GM13976 (cell line): ENCODE data around the gene PANX1.
"Not testable (repeated sequence)": the region's sequence is repeated elsewhere in the genome, so short reads cannot be mapped to it uniquely, and the experiment has no call there.

ENCODE experiments used
- DNase-seq: peaks from one replicate; pipeline ENCODE4 v3.0.0; 2012; ENCODE audit warnings: low spot score
- in situ Hi-C: fragments of 300-500 bp; cut with MboI; formaldehyde crosslinking; loops from one replicate; pipeline ENCODE4 v1.12.0; 2022; ENCODE audit warnings: low sequenced_read_pairs, mixed read lengths, inconsistent platforms; ENCODE audit not compliant: unreplicated experiment
- TF ChIP-seq, protein P1 (sequence below): IDR thresholded peaks from 2 replicates; pipeline ENCODE4 v1.5.1; 2012; ENCODE audit warnings: borderline replicate concordance, mild to moderate bottlenecking; ENCODE audit not compliant: insufficient read depth; ENCODE audit errors: extremely low read depth, missing control alignments, control extremely low read depth

Gene PANX1

DNA sequence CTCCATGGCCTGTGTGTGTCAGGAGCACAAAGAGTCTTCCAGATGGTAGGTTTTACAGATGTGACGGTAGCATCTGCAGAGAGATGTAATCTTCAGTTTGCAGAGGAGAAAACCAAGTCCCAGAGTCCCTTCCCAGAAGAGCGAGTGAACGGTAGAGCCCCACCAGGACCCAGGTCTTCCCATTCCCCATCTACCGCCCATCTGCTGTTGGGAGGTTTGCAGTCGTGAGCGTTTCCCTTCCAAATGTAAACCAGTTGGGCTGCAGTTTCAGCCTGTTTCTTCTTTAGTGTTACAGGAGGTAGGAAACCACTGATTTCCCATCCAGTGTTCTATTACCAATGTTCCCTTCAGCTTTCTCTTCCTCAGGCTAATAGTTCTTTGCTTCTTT lies 24.0 kb downstream of the PANX1 start:
- in situ Hi-C loops = no loop called here
- TF ChIP-seq, protein P1, sequence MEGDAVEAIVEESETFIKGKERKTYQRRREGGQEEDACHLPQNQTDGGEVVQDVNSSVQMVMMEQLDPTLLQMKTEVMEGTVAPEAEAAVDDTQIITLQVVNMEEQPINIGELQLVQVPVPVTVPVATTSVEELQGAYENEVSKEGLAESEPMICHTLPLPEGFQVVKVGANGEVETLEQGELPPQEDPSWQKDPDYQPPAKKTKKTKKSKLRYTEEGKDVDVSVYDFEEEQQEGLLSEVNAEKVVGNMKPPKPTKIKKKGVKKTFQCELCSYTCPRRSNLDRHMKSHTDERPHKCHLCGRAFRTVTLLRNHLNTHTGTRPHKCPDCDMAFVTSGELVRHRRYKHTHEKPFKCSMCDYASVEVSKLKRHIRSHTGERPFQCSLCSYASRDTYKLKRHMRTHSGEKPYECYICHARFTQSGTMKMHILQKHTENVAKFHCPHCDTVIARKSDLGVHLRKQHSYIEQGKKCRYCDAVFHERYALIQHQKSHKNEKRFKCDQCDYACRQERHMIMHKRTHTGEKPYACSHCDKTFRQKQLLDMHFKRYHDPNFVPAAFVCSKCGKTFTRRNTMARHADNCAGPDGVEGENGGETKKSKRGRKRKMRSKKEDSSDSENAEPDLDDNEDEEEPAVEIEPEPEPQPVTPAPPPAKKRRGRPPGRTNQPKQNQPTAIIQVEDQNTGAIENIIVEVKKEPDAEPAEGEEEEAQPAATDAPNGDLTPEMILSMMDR = no peak
- DNase-seq = no peak

DNA sequence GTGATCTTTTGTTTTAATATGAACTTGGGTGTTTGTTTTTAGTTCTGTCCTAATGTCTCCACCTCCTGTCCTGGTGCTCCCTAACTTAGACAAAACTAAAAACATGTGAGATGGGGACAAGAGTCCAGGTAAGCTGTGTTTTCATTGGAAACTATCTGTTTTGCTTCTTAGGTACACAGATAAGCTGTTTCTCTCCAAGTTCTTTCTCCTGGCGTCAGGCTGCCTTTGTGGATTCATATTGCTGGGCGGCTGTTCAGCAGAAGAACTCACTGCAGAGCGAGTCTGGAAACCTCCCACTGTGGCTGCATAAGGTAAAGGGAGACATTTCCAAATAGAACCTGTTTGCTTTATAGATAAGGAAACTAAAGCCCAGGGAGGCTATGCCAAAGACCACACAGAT lies 24.7 kb downstream of the PANX1 start:
- in situ Hi-C loops = no loop called here
- DNase-seq = no peak
- TF ChIP-seq, protein P1 = no peak

DNA sequence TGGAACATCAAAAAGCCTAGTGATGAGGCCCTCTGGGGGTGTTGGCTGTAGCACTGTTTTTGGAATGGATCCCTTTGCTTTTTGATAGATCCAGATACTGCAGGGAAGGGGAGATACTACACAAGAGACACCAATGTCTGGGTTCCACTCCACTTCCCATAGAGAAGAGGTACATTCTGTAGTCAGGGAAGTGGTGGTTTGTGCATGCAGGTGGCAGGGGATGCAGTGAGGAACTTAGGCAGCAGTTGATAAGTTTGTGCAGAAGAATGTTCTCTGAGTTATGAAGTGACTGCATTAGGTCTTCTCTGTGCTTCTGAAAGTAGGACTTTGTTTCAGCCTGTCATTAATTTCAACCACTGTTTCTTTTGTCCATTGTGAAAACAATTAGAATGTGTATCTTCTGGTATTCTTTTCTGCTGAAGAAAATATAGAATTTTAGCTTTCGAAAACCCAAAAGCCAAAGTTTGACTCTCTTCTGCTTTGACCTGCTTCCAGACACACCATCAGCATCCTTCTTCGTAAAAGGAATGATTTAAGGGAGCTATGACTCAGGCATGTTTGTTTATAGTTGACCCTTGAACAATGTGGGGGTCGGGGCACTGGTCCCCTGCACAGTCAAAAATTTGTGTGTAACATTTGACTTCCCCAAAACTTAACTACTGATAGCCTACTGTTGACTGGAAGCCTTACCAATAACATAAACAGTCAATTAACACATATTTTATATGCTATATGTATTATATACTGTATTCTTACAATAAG lies 25.6 kb downstream of the PANX1 start:
- in situ Hi-C loops = no loop called here
- DNase-seq = no peak
- TF ChIP-seq, protein P1 = no peak

DNA sequence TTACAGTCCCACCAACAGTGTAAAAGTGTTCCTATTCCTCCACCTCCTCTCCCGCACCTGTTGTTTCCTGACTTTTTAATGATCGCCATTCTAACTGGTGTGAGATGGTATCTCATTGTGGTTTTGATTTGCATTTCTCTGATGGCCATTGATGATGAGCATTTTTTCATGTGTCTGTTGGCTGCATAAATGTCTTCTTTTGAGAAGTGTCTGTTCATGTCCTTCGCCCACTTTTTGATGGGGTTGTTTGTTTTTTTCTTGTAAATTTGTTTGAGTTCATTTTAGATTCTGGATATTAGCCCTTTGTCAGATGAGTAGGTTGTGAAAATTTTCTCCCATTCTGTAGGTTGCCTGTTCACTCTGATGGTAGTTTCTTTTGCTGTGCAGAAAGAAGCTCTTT lies 28.7 kb downstream of the PANX1 start:
- in situ Hi-C loops, DNase-seq: not testable (repeated sequence)

DNA sequence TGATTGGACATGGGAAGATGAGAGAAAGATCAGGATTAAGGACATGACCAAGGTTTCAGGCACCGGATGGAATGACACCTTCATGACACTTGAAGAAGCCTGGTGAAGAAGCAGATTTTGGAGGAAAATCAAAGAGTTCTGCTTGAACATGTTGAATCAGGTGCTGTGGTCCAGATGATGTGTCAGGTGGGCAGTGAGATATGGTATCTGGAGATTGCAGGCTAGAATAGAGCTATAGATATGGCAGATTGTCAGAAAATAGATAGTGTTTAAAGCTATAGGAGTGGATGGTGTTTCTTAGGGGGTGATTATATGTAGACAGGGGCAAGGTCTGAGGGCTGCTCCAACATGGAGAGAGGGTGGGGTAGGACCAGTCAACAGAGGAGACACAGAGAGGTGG lies 40.2 kb downstream of the PANX1 start:
- in situ Hi-C loops = no loop called here

DNA sequence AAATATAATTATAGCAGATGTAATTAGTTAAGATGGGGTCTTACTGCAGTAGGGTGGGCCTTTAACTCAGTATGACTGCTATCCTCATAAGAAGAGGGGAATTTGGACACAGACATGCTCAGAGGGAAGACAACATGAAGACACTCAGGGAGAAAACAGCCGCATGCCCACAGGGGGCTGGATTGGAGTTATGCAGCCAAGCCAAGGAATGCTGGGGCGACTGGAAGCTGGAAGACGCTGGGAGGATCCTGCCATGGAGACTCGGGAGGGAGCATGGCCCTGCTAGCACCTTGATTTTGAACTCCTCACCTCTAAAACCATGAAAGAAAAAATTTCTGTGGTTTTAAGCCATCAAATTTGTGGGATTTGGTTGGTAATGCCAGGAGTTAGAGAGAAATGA lies 40.9 kb downstream of the PANX1 start:
- TF ChIP-seq, protein P1 = no peak

More for the DNA sequence above, 40.2 kb downstream of the PANX1 start:
- TF ChIP-seq, protein P1 = no peak
- DNase-seq = no peak

DNA sequence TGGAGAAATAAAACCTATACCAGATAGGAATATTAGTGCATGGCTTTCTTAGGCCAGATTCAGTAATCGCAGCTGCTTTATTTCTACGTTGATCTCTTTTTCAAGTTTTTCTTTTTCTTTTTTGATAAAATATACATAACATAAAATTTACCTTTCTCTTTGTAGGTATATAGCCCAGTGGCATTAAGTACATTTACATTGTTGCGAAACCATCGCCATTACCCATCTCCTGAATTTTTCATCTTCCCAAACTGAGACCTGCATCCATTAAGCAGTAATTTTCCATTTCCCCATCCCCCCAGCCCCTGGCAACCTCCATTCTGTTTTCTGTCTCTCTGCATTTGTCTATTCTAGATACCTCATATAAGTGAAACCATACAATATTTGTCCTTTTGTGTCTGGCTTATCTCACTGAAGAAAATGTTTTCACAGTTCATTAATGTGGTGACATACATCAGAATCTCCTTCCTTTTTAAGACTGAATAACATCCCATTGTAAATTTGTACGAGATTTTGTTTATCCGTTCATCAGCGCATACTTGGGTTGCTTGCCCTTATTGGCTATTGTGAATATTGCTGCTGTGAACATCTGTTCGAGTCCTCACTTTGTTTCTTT lies 41.4 kb downstream of the PANX1 start:
- DNase-seq = no peak
- TF ChIP-seq, protein P1 = no peak
- in situ Hi-C loops = loop anchor here (10.0 kb wide), 1 partner anchor 335 kb away; no protein-coding TSS in a partner anchor

More for the DNA sequence above, 40.9 kb downstream of the PANX1 start:
- in situ Hi-C loops = no loop called here
- no peak for DNase-seq
